OCI-LY3 (cell line): Measurements from ENCODE around the gene CCT3.

Experiments
- CTCF ChIP-seq: fragments of 200-600, 300-600 bp; sonication (generic); IDR thresholded peaks from 2 replicates; pipeline ENCODE4 v1.5.1; 2014; ENCODE audit warnings: antibody characterized with exemption, low read length, low read depth
- EZH2phosphoT487 ChIP-seq: fragments of 200-600 bp; shearing (Covaris generic); IDR thresholded peaks from 2 replicates; pipeline ENCODE4 v1.6.1; 2018; ENCODE audit warnings: antibody characterized with exemption, mixed run types, low read depth

- TF ChIP-seq CTCF, result no peak
- no peak for TF ChIP-seq EZH2phosphoT487
Observed at GRCh38 chr1:156303241-156303640, 34.9 kb downstream of the CCT3 start.
